ENCODE measurements around the gene SNCG.
"Not testable (repeated sequence)": the region's sequence is repeated elsewhere in the genome, so short reads cannot be mapped to it uniquely, and the experiment has no call there.

SNCG gene

DNA sequence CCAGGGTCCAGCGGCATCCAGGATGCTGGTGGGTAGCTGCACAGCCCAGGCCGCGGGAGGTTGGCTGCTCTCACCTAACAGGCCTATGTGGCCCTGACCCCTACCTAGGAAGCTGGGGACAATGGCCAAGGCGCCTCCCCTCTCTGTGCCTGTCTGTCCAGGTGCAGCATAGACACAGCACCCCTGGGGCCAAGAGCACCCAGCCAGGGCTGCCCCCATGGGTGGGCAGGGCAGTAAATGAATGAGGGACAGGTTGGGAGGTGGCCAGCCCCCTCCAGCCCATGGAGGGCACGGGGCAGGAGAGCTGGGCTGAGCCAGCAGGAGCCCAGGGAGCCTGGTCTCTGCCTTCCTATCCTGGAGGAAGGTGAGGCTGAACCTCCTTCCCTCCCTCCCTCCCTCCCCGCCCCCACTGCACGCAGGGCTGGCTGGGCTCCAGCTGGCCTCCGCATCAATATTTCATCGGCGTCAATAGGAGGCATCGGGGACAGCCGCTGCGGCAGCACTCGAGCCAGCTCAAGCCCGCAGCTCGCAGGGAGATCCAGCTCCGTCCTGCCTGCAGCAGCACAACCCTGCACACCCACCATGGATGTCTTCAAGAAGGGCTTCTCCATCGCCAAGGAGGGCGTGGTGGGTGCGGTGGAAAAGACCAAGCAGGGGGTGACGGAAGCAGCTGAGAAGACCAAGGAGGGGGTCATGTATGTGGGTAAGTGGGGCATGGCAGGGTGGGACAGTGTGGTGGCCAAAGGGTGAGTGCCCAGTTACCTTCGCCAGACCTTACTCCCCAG, at the start of gene SNCG:
Gene SNCG (plus strand): TSS at position 484 of the 785 bp plus-strand sequence. CDS start 99 bp downstream, at position 583.
- no peak for DNase-seq

DNA sequence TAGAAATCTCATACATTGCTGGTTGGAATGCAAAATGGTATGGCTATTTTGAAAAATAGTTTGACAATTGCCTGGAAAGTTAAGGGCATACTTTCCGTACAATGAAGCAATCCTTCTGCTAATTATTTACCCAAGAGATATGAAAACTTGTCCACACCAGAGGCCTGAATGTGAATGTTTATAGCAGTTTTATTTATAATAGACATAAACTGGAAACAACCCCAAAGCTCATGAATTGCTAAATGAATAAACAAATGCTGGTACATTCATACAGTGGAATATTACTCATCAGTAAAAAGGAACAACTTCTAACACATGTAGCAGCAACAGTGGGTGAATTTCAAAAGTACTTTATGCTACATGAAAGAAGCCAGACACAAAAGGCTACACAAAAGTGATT, 43.7 kb upstream of the SNCG start:
- no peak for DNase-seq

DNA sequence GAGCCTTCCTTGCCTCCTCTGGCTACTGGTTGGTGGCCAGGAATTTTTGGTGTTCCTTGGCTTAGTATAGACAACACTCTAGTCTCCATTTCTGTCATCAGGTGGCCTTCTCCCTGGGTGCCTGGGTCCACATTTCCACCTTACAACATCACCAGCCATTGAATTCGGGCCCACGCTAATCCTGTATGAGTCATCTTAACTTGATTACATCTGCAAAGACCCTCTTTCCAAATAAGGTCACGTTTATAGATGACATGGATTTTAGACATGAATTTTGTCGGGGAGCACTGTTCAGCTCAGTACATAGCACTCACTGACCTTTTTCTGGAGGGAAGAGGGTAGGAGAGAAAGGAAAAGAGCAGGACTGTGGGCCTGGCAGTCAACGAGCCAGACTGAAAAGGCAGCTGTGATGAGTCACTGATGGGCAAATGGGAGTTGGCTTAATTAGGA, 40.4 kb upstream of the SNCG start:
- no peak for DNase-seq

DNA sequence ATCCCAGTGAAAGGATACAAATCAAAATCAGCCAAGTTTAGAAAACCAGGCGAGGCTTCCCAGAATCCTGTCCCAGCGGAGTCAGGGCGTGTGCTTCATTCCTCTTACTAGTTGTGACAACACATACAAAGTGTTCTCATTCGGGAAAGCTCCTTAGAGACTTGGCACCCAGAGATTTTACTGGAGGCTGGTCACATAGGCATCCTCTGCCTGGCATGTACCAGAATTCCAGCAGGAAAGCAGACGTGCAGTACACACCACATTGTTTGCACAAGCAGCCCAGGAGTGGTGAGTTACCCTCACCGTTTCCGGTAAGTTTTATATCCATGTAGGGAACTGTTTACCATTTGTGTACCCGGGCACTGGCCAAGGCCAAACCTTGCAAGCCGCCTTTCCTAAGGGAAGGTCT, 35.8 kb upstream of the SNCG start:
- DNase-seq: no peak

DNA sequence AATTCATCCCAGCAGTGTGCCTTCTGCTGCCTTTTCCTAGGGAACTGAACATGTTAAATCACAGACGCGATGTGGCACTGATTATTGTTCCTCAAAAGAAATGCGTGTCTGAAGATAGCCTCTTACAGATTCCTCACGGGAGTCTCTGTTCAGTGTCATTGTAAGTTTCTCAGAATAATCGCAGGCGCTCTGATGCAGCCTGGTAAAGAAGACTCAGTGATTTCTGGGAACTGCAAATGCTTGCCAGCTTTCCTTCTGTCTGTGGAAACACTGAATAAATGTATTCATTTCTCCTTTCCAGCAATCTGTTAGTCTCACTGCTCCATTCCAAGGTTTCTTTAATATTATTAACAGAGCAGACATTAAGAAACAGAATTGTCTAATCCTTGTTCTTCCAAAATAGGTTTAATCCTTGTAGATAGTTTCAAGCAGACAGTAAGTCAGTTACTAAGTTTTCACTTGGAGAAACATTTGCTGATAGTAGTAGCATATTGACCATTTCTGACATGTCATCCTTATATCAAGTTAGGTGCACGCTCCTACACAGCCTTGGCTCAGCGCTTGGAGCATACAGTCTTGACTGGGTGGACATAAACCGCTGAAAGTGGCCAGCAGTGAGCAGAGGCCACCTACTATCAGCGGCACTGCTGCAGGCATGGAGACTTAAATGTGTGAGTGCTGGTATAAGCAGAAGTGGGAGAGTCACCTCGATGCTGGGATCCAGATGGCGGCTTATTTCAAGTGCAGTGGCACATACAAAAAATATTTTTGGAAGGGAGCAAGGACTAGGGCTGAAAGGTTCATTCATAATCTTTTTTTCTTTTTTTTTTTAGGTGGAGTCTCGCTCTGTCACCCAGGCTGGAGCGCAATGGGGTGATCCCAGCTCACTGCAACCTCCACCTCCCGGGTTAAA, 28.7 kb upstream of the SNCG start:
- DNase-seq: no peak

DNA sequence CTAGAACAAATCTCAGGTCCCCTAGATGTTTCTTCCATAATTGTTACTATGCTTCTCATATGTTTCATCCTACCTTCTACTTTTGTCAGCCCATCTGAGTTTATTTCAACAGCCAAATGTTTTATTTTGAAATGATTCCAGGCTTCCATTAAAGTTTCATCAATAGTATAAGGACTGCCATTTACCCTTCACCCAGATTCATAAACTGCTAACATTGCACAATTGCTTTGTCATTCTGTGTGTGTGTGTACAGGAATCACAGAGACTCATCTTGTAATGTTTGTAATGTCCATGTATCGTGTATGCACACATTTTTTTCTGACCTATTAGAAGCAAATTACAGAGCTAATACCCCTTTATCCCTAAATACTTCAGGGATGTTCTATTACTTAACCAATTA, 26.5 kb upstream of the SNCG start:
- DNase-seq: no peak

DNA sequence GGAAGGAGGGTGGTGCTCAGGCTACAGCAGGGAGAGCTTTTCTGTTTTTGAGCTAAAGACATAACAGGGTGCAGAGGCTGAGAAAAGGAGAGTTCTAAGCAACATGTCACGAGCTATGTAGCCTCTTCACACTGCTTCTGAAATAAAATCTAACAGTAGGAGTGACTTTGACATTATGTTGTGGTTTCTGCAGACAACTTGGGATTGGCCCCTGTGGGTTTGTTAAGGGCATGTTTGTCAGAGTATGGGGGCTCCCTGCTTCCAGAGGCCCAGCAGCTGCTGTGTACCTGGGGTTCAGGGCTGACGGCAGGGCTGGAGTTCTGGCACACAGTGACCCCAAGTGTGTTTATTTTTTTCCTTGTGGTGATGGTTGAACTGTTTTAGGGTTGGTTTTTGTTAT, 25.7 kb upstream of the SNCG start:
- DNase-seq: no peak

DNA sequence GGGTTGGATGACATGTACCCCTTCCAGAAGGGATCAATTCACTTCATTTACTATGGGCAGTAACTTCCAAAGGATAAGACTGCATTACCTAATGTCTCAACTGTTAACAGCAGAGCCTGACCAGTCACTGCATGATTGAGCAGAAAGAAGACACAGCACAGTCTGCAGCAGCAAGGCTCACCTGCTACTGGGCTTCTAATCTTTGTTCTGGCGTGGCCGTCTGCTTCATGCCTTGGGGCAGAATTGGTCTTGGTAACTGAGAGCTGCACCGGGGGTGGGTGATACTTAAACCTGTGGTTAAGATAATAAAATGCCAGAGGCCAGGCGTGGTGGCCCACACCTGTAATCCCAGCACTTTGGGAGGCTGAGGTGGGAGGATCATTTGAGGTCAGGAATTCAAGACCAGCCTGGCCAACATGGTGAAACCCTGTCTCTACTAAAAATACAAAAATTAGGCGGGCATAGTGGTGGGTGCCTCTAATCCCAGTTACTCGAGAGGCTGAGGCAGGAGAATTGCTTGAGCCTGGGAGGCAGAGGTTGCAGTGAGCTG, 24.2 kb upstream of the SNCG start:
- DNase-seq: not testable (repeated sequence)

DNA sequence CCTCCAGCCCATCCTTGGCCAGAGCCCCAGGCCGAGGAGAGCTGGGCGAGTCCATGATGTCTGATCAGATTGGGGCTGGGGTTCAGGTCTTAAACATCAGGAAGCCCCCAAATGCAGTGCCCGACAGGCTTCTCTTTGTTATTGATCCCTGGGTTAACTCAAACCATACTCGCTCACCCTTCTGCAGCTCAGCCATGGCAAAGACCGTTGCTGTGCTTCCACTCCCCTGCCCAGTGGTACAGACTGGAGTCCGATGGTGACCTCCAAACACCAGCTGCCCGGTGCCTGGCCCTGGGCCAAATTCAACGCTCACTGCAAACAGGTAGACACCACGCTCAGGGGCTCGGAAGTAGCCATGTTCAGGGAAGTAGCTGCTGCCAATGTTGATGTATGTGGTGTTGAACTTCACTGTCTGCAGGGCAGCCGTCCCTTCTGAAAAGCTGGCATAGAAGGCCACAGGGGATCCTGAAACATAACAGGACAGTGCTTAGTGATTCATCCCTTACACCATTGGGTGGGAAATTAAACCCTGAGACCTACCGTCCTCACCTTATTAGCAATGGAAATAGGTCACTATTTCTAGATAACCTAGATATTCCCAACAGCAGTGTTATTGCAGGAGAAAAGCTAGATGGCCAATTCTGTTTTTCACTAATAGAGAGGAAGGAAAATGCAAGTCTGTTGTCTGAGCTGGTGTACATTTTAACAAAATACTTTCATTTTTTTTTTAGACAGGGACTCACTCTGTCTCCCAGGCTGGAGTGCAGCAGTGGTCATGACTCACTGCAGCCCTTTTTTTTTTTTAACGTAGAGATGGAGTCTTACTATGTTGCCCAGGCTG, 21.5 kb upstream of the SNCG start:
- DNase-seq: no peak

DNA sequence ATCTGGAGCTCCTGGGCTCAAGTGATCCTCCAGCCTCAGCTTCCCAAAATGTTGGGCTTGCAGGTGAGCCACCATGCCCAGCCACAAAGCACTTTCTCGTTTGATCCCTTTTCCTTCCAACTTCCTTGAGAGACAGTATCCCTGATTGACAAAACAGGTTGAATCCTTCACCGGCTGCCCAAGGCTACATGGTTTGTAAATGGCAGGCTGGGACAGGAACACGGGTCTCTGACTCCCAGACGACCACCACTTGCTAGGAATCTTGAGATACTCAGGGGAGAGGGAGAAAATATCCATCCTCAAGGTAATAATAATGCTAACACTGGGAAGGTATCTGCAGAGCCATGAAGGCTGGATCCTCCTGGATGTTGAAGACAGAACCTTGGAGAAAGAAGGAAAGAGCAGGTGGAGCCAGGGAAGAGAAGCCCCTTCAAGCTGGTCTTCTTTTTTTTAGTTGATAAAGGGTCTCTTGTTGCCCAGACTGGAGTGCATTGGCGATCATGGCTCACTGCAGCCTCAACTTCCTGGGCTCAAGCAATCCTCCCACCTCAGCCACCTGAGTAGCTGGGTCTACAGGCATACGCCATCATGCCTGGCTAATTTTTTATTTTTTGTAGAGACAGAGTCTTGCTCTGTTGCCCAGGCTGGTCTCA, 20.8 kb upstream of the SNCG start:
- no peak for DNase-seq

DNA sequence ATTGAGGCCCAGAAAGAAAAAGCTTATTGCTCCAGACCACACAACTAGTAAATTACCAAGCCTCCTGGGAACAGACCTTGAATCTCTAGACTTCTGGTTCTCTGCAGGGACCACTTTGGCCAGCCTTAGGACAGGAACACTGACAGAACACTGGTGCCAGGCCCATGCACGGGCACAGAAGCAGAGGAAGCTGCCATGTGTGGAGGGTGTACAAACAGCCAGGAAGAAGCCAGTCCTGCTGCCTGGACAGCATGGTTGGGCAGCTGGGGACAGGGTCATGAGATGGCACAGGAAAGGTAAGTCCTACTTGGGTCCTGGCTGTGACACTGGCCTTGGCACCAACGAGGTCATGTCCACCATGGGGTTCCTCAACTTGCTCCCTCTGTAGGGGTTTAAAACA, 20.1 kb upstream of the SNCG start:
- DNase-seq: no peak

DNA sequence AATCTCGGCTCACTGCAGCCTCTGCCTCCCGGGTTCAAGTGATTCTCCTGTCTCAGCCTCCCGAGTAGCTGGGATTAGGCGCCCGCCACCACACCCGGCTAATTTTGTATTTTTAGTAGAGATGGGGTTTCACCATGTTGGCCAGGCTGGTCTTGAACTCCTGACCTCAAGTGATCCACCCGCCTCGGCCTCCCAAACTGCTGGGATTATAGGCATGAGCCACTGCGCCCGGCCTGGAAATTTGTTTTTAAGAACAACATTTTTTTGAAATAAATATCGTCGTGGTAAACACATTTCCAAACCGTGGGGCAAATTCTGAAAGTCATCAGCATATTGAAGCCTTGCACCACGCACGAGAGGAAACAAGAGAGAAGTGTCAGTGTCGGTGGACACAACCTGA, 18.3 kb upstream of the SNCG start:
- DNase-seq: not testable (repeated sequence)

DNA sequence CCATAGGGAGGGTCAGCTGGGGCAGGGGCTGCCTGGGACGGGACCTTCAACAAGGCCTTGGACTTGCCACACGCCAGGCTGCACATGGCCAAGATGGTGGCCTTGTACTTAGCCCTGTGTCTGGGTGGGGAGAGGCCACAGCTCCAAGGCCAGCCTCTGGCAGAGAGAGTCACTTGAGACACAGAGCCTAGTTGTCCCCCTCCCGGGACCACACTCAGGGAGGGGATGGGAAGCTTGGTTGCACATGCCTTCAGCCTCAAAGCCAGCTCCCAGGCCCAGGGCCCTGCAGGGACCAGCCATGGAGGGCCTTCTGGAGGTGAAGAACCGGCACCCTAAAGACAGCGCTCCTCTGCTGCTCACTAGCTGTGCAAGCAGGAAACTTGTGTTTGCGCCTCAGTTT, 17.7 kb upstream of the SNCG start:
- no peak for DNase-seq

DNA sequence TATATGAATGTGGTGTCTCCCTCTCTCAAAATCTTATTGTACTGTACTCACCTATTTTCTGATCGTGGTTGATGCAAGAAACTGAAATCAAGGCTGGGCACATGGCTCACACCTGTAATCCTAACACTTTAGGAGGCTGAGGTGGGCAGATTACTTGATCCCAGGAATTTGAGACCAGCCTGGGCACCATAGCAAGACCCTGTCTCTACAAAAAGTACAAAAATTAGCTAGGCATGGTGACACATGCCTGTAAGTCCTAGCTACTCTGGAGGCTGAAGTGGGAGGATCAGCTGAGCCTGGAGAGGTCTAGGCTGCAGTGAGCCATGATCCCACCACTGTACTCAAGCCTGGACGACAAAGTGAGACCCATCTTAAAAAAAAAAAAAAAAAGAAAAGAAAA, 17.0 kb upstream of the SNCG start:
- DNase-seq: no peak

DNA sequence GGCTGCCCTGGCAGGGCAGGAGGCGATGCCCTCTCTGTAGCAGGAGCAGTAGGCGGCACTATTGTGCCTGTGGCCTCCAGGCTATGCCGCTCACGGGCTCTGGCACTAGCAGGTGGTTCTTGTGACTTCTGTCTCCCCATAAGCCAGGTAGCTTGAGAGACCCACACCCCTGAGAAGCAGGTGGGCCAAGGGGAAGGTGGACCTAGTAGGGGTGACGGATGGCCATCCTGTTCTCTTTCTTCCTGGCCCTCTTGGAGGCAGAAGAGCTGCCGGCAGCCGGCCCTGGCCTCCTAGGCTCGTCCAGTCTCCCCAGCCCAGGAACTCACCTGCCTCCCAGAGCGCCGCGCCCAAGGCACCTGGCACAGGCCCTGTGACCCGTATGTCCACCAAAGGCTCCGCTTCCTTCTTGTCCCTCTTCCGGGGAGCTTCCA, 16.4 kb upstream of the SNCG start:
- no peak for DNase-seq

DNA sequence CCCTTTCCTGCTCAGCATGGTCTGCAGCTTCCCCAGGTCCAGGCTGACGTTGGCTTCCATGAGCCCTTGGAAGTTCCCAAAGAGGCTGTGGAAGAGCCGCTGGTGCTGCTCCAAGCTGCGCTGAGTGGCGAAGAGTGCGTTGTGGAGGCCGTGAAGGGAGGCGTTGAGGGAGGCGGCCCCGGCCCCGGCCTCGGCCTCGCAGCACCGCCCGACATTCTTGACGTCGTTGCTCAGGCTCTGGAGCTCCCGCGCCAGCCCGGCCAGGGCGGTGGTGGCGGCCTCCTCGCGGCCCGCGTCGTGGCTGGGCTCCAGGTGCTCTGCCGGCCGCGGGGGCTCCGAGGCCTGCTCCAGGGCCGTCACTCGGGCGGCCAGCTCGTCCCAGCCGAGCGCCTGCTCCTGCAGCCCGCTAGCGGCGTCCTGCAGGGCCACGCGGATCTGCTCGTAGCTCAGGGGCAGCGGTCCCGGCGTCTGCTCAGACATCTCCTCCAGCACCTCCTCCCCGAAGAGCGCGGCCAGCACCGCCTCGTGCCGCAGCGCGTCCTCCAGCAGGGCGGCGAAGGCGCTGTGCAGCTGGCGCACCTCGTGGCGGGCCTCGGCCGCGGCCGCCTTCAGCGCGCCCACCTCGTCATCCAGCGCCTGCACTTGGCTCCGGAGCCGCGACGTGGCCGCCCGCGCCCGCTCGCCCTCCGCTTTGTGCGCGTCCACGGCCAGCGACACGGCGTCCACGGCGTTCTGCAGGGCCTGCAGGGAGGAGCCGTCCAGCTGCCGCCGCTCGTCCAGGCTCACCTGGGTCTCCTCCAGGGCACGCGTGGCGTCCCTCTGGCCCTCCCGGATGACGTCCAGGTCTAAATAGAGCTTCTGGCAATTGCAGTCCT, 15.7 kb upstream of the SNCG start:
- DNase-seq: no peak

DNA sequence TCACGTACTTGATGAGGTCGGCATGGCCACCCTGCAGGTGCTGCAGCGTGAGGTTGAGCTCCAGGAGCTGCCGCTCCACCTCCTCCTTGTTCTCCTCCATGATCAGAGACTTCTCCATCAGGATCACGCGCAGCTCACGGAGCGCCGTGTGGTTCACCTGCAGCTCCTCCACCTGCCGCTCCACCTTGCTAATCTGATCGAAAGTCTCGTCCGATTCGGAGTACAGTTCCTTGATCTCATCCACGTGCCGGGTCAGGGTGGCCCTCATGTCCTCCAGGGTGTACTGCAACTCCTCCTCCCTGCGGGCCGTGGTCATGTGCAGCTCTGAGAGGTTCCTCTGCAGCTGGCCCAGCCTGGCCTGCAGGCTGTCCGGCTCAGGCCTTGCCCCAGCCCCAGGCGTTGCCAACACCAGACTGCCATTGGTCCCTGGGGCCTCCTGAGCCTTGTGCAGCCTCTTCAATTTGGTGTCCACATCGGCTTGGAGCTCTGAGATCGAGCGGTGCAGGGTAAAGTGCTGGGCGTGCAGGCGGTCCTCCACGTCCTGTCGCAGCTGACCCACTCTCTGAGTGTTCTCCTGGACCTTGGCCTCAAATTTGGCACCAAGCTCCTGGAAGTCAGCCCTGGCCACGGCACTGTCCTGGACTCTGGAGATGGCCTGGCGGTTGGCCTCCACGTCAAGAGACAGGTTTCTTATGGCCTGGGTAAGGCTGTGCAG, 14.9 kb upstream of the SNCG start:
- DNase-seq: no peak

DNA sequence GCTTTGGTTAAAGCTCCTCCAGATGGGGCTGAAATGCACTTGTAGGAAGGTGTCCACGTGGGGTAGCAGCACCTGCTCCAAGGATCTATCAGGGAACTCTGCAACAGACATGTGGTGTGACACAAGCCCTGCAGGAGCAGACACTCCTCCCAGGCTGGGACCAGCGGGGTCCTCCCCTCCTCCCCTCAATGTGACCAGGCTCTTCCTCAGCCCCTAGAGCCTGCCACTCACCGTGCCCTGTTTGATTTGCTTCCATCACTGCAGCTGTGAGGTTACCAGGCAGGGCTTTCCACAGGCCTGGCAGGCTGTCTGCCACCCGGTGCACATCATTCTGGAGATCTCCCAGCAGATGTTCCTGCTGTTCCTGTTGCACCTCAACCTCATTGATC, 14.4 kb upstream of the SNCG start:
- no peak for DNase-seq

DNA sequence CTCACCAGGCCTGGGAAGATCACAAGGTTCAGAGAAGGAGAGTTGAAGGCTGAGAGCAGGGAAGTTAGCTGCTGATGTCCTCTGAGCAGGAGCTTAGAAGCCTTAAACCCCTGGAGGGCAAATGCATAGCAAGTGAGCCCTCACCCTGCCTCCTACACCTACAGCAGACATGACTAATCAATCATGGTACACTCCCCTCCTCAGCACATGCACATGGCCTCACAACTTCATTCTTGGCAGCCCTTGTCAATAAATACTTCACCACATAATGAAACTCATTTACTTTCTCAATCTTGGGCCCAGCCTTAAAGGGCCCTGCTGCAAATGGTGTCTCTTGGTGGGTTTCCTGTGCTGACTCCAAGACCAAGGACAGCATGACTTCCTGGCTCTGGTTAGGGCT, 13.9 kb upstream of the SNCG start:
- DNase-seq: no peak

DNA sequence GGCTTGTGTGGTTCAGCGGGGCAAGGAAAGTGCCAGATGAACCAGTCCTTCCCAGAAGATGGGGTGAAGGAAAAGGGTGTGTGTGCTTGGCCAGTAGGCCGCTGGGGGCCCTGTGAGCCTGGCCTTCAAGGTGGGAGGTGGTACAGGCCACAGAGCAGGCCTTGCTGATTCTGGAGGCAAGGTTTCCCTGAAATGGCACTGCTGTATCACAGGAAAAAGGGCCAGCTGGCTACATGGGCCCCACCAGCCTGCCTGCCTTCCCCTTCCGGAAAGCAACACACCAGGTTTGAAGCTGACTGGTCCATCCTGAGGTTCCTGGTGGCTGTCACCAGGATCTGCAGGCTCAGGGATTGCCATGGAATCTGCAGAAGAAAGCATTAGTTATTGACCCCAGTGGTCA, 13.5 kb upstream of the SNCG start:
- no peak for DNase-seq
